CD1c-positive myeloid dendritic cell (primary cell): ENCODE data around the gene C8B.

Source experiments
- DNase-seq: peaks from one replicate; pipeline ENCODE4 v3.0.0-alpha.2; 2016; ENCODE audit errors: extremely low spot score

The C8B gene

DNA sequence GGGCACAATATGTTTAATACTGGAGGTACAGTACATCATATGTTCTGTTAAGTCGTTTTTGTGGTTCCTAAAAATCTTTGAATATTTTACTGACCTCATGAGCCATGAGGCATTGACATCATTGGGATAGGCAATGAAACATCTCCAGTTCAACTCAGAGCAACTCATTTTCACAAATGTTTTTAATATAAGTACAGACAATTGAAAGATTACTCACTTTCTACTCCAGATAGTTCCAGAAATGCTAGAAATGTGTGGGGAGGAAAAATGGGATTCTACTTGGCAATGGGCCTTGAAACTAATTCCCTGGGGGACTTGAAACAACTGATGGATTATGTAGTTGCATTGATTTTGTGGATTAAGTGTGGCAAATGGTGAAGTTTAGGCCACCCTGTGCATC, 7.2 kb upstream of the C8B start:
- DNase-seq: no peak

DNA sequence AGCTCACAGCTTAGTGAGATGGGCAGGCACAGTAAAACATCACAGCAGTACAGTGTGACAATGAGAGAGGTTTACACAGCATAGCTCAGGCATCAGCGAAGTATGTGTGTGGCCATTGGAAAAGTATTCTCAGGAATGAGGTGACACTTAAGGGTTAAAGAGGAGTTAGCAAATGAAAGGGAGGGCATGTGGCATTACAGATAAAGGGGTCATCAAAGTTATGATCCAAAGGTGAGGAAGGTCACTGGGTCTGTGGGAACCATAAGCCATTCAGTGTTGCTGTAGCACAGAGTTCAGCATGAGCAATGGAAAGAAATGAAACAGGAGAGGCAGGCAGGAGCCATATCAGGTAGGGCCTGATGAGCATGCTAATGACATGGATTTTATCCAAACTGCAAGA, 4.5 kb upstream of the C8B start:
- DNase-seq: no peak

DNA sequence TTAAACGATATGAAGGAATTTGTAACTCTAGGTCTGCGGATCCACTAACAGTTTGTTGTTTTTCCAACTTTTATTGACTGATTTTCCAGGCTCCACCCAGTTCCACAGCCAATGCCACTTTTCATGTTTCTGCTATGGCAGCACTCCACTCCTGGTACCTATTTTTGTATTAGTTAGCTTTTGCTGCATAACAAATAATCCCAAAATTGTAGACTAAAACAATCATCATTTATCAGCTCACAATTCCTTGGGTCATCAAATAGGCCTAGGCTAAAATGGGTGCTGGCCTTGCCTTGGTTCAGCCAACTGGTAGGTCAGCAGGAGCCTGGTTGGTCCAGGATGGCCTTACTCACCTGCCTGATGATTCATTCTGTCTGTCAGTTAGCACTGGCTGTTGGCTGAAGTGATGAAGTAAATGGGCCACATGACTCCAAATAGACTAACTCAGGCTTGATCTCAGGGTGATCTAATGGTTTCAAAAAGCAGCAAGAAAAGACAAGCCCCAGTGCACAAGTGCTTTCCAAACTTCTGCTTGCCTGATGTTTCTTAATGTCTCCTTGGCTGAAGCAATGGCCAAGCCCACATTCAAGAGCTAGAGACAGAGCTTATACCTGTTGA, 3.2 kb upstream of the C8B start:
- no peak for DNase-seq

DNA sequence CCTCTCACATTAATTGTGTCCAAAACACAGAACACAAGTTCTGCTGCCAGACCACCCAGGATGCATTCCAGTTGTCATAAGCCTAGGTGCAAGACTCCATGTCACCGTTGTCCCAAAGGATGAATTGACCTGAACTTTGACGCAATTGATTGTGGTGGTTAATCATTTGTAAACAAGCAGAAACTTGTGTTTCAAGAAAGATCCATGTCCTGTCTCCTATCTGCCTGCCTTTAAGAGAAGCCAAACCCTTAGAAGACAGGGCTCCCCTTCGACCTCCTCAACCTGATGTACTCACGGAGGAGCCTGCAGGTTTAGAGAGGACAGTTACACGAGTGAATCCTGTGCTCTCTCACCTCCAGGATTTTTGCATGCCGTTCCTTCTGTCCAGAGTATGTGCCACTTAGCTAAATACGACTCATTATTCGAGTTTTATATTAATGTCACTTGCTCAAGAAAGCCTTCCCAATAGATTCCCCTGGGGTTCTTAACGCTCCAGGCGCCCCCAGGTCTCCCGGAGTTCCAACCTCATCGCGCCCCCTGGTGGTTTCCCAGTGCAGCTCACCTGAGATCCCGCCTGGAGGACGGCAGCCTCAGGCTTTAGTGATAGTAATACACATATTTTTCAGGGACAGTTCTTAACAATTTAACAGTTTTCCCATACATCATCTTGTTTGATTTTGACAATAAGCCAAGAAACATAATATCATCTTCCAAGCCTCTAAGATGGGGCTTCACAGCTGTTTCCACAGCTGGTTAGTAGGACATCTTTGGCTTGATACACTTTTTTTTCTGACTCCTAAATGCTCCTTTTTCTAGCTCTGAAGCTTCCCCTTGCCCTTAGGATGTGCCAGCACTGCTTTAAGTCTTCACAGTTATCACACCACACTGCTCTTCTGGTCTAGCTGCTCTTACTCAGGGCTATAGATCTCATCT, 2.4 kb upstream of the C8B start:
- peak; percentile 6 for DNase-seq

DNA sequence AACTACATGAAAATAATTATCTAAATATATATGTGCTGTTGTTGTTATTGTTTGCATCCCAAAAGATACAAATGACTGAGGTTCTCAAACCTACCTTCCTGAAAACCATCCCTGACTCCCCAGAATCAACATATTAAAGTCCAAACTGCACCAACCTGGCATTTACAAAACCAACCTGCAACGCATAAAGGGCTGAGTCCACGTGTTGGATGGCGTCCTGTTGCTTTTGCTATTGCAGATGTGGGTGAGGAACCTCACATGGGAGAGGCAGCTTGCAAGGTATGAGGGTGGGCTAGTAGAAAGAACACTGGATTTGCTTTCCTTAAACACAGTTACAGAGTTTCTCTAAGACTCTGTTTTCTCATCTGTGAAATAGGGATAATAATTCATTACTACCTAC, 1.5 kb upstream of the C8B start:
- DNase-seq: no peak

DNA sequence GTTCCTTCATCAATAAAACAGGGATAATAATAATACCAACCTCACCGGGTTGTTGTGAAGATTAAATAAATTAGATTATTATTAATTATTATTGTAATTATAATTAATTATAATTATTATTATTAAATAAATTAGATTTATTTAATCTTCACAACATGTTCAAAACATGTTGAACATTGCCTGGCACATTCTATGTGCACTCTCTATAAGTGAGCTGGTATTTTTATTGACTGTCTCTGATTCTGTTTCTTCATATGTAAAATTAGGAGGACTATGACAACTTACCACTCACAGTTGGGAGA, 834 bp upstream of the C8B start:
- no peak for DNase-seq

DNA sequence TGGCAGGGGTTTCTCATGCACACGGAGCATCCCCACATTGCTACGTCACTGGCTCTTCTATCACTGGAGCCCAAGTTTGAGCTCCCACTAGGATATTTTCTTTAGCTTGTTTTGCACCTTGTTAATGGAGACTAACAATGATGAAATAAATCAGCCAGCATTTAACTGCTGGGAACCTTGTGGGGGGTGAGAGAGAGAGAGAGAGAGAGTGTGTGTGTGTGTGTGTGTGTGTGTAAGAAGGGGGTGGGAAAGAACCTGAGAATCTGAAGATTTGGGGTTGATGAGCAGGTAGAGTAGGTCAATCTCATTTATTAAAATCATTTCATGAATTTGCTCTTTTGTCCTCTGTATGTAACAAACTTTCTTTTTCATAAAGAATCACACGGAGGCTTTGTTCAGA, 624 bp downstream of the C8B start:
- DNase-seq: no peak

DNA sequence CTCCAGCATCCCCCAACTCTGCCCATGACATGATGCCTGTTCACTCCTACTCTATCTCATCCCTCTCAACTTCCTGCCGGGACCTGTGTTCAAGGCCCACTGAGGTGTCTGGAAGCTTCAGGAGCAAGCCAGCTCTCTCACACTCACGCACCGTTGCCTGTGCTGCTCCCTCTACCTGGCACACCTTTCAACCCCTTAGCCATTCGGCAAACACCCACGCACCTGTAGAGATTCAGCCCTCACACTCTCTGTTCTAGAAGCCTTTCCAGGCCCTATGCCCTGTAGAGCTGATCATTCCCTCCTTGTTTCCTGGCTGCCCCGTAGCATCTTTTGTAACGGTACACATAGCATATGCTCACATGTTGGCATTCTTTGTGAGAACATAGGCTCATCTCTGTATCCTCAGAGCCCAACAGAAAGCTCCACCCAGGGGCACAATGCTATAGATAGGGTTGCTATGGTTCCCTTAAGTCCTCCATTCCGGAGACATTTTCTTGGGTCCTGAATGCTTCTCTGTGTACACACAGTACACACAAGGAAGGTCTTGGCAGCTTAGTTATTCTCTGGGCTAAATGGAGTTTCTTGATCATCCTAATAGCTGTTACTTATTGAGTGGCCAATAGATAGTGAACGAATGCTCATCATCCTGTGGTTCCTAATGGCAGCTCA, 1.3 kb downstream of the C8B start:
- DNase-seq: no peak

DNA sequence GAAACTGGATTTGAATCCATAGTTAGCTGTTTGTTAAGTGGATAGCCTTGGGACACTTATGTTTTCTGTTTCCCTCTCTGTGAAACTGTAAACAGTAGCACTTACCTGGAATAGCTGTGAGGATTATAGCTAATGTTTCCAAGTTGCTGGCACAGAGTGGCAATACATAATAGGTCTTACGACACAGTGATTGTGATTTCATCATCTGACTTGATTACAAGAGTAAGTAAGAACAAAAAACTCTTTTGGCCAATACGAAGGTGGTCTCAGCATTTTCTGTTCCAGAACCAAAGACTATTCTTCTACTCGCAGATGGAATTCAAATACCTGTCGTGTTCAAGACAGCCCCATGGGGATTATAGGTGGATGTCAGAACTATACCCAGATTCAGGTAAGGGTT, 2.1 kb downstream of the C8B start:
- DNase-seq: no peak

DNA sequence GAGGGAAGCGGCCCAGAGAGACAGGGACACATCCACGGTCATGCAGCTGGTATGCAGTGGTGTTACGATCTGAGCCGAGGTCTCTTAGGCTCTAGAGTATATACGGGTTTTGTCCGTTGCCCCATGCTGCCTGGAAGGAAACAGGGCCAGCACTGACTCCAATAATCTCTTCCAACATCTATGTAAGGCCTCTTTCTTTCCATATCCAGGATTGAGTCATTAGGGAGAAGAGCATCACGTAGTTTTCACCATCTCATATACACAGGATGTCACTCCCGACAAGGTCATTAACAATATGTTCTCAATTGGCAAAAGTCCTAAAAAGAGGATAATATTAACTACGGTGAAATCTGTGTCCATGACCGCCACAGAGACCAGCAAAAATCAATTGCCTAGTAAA, 4.4 kb downstream of the C8B start:
- DNase-seq: no peak

DNA sequence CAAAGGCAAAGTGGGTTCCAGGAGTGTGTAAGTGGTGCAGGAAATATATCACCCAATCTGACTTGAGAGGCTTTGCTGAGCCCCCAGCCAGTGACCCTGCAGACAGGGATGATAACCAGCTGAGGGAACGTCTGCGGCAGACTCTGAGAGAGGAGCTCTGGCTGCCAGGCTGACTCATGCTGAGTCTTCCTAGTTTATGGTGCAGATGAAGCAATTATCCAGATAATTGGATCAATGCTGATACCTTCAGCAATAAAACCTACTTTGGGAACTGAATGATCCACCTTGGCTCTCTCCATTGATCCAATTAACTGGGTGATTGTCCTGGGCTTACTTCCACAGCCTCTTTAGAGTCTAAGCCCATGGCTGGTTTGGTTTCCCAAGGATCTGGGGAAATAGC, 7.3 kb downstream of the C8B start:
- DNase-seq: no peak

DNA sequence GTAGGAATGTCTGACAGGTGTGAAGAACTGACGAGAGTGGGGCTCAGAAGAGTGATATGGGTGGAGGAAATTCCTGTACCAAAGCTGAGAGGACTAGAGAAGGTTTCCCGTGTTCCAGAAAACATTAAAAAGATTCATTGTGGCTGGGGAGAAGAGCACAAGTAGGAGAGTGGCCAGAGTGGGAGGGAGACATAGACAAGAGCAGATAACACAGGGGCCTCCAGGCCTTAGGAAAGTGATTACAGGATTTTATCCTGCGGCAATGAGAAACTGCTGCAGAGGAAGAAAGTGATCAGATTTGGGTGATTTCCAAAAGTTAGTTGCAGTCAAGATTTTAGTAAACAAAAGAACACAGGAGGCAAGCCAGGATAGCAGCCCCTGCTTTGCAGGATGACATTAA, 7.9 kb downstream of the C8B start:
- no peak for DNase-seq

DNA sequence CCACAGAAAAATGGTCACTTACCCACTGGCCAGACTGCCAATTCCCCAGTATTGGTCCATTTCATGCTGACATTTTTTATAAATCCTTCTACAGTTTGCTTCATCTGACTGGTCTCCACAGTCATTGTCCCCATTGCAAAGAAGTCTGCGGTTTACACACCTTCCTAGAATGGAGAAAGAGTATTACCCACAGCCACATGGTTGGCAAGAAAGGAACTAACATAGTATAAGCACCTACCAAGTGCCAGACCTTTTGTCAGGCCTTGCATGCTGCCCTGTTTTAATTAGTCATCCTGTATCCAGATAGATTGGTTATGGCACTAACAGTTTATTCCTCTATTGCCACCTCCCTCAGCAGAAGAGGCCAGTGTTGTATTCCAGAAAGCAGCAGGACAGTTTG, 11.2 kb downstream of the C8B start:
- no peak for DNase-seq

DNA sequence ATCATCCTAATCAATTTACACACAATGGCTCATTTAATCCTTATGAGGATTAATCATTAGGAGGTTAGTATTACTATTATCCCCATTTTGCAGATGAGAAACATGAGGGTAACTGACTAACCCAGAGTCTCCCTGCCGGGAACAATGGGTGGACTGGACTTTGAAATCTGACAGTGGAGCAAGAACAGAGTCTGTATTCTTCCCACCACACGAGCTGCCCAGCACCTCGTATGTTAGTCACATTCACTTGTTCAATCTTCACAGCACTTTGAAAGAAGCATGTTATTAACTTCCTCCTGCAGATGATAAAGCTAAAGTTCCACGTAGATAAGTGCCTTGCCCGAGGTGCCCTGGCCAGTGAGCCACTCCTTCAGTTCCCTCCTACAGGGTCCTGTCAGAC, 12.4 kb downstream of the C8B start:
- DNase-seq: no peak

DNA sequence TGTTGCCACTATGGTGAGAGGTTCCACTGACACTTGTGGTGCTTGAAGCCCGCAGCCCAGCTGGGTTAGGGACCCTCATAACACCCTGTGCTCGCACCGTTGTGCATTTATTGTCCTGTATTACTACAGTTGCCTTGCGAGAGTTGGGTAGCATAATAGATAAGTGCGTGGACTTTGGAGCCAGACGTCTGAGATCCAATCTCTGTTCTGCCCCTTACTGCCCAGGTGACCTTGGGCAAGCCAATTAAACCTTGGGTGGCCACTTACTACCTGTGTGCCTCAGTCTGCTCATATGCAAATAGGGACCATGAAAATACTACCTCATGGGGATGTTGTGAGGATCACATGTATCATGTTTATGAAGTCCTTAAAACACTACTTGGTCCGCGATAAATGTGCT, 13.3 kb downstream of the C8B start:
- no peak for DNase-seq

DNA sequence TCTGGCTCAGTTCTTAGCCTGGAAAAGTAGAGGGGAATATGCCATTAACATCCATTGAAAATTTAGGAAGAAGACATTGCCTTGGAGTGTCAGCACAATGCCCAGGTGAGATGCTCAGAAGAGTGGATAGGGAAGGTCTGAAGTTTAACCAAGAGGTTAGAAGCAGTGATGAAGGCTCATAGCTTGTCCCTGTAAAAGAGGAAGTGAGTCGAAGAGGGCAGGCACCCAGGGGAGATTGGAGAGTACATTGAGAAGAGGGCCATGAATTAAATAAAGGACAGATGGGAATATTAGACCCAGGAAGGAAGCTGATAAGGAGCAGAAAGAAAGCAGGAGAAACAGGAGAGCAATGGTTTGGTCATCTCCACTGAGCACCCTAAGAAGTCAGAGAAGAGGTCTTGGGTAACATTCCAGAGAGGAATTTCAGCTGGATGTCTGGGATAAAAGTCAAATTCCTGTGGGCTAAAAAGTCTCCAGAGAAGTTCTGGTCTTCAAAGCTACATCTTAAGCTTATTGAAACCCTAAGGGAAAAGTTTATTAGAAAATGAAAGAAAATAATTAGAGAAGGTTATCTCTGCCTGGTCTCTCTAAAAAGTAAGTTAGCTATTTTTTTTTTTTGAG, 17.3 kb downstream of the C8B start:
- no peak for DNase-seq

DNA sequence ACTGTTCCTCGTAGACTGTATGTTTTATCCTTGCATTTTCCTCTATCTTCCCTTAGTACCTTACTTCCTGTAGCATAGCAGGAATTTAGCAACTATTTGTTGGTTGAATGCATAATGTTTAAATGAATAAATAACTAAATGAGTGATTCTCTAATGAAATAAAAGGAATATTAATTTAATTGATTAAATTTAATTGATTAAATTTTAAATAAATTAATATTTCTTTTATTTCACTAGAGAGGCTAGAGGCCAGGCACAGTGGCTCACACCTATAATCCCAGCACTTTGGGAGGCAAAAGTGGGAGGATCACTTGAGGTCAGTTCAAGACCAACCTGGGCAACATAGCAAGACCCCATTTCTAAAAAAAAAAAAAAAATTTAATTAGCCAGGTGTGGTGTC, 25.8 kb downstream of the C8B start:
- DNase-seq: no peak

DNA sequence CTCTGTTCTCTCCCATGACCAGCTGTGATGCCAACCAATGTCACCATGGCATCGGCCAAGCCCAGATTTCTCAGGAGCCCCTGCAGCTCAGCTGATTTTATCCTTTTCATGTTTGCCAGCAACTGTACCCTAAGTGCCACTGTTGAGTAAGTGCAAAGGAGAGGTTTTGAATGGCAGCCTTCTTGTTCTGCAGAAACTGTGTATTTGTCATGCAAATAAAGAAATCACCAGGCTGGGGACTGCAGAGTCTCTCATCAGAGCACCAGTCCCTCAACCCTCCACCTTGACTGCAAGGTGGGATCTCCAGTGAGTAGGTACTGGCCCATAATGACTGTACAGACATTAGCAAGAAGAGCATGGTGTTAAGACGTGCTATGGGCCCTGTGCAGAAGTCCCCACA, 26.6 kb downstream of the C8B start:
- no peak for DNase-seq

DNA sequence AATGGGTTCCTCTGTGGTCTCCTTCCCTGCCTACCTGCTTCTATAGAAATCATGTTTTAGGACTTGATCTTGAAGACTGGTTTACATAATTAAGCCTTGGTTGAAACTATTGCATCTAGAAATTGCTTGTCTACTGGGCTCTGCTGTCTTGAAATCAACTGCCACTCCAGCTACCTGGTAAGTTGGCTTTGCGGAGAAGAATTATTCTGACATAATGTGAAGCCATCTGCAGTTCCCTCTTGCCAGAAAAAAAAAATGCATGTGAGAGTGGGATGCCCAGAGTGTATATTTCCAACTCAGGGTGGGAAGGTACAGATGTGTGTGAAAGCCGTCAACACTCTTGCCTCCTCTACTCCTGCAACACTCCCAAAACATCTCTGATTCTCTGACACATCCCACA, 27.2 kb downstream of the C8B start:
- no peak for DNase-seq

DNA sequence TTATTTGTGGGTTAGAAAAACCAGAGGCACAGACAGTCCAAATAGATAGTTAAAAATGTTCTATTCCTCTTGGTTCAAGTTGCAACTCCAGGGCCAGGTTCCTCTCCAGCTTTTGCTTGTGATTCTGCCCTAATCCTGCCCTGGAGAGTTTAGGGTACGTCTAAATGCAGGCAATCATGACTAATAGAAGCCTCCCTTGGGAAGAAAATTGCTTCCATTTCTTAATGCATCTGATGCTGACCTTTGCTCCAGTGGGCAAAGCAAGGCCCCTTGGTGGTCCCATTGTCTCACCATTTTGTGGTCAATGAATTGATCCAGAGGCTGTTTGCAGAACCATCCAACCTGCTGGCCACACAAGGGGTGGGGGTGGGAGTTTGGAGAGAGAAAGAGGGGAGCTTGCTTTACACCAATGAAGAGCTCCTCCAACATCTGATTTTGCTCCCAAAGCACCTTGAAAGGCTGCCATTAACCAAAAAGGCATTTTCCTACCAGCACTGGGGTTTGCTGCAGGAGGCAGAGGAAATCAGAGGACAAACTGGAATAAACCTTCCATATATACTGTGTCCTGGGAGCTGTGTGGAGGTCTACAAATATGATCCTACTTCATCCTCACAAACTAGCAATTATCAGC, 31.3 kb downstream of the C8B start:
- DNase-seq: no peak

DNA sequence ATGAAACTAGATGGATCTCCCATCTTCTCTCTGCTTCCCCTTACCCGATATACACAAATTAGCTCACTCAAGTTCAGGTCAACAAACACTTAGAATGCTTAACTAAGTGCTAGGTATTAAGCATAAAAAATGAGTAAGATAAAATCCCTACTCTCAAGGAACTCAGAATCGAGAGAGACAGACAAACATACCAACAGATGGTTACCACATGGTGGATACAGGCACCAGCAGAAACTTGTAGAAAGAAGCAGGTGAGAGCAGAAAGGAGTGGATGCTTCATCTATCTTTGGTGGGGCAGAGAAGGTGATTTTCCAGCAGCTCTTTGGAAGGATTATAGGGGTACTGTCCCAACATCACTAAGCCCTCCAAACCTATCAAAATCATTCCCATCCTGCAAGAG, 32.2 kb downstream of the C8B start:
- no peak for DNase-seq

DNA sequence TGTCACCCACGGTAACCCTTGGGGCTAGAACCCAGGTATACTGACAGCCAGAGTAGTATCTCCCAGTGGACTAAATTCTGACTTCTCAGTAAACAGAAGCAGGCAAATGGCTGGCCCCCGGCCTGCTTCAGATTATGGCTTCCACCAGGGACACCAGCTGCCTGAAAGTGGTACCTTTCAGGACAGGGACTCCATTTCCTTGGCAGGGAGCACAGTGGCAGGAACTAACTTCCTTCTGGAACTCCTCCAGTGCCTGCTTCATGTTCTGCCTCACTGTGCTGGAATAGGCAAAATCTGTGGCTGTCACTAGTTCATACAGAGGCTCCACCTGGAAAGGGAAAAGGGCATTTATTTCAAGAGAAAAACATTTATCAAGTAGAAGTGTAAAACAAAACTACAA, 32.7 kb downstream of the C8B start:
- no peak for DNase-seq
